Measurements from ENCODE around the gene DDX24.

The DDX24 gene

GRCh38 chr14:94030571-94030970 is 50.4 kb downstream of the DDX24 start:
- Histone ChIP-seq H2AFZ (ENCODE audit: insufficient read depth, low read length, poor library complexity) (no peak overlapping the region), H2BK5ac (ENCODE audit: low read depth, low read length, poor library complexity) (no peak overlapping the region)

DNA sequence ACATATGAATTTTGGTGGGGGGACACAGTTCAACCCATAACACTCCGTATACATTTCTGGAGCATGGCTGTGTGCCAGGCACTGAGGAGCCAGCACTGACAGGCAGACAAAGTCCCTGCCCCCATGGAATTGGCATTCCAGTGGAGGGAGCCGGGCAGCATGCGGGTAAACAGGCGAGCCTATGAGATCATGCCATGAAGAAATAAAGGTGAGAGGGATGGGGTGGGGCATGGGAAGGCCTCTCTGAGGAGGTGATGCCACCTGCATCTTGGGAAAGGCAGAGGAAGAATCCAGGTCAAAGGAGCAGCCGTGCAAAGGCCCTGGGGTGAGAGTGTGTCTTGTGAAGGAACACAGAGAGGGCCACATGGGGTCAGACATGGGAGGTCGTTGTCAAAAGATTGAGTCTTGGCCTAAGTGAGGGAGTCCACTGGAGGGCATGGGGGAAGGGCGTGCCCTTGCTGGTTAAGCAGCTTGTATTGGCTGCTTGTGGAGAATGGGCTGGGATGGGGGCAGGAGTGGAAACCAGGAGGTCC is 51.3 kb downstream of the DDX24 start:
- Histone ChIP-seq H3K9me3 (ENCODE audit: insufficient read depth, low read depth, low read length) (no peaks in the 10 kb centered on the region), H3K14ac (ENCODE audit: low read length) (no peak overlapping the region), H3K4ac (ENCODE audit: low read depth, low read length) (no peak overlapping the region), H3K23ac (ENCODE audit: low read length) (no peak overlapping the region), H3K79me2 (ENCODE audit: control insufficient read depth, insufficient read depth, low read length, poor library complexity) (no peaks in the 10 kb centered on the region), H3K79me1 (ENCODE audit: low read length) (peaks cover 1% of the 10 kb centered on the region), H2AK5ac (ENCODE audit: low read length) (no peak overlapping the region), H3K18ac (ENCODE audit: low read length) (no peak overlapping the region), H4K91ac (ENCODE audit: low read depth, low read length) (no peak overlapping the region), H3K27me3 (ENCODE audit: insufficient read depth, low read length) (no peaks in the 10 kb centered on the region), H3K4me1 (ENCODE audit: control insufficient read depth in 1 of 2, insufficient read depth in 2 of 2, low read length in 2 of 2) (peaks cover 0 to 7% of the 10 kb centered on the region in 2 experiments), H2AFZ (ENCODE audit: insufficient read depth, low read length, poor library complexity) (no peak overlapping the region), H2BK12ac (ENCODE audit: low read length) (no peak overlapping the region), H3K27ac (ENCODE audit: low read depth, low read length) (no peak overlapping the region), H2BK120ac (ENCODE audit: insufficient read depth, low read length, poor library complexity) (no peak overlapping the region), H3K9ac (ENCODE audit: low read length) (no peak overlapping the region), H4K12ac (ENCODE audit: low read depth, low read length) (no peak overlapping the region), H3K36me3 (ENCODE audit: control insufficient read depth in 1 of 2, insufficient read depth in 2 of 2, low read length in 2 of 2) (no peaks in the 10 kb centered on the region), H2BK5ac (ENCODE audit: low read depth, low read length, poor library complexity) (no peak overlapping the region), H3K4me3 (ENCODE audit: low read depth, low read length) (no peak overlapping the region), H4K8ac (ENCODE audit: low read depth, low read length) (no peak overlapping the region), H3K4me2 (ENCODE audit: low read length) (no peak overlapping the region)
- no CpG with 5 or more reads among the region's 7 CpGs for WGBS (ENCODE audit: extremely low coverage, insufficient coverage, insufficient read length)
- DNase-seq, result peak; percentile 84 to 89

More at GRCh38 chr14:94030571-94030970, 50.4 kb downstream of the DDX24 start:
- Histone ChIP-seq H3K9me3 (ENCODE audit: insufficient read depth, low read depth, low read length) (no peaks in the 10 kb centered on the region), H3K4me3 (ENCODE audit: low read depth, low read length) (no peak overlapping the region), H3K14ac (ENCODE audit: low read length) (no peak overlapping the region), H2AK5ac (ENCODE audit: low read length) (no peak overlapping the region), H4K91ac (ENCODE audit: low read depth, low read length) (no peak overlapping the region), H3K23ac (ENCODE audit: low read length) (no peak overlapping the region), H3K4me1 (ENCODE audit: control insufficient read depth in 1 of 2, insufficient read depth in 2 of 2, low read length in 2 of 2) (peaks cover 0 to 7% of the 10 kb centered on the region in 2 experiments), H3K9ac (ENCODE audit: low read length) (no peak overlapping the region), H2BK12ac (ENCODE audit: low read length) (no peak overlapping the region), H3K4me2 (ENCODE audit: low read length) (no peak overlapping the region), H2BK120ac (ENCODE audit: insufficient read depth, low read length, poor library complexity) (no peak overlapping the region), H3K79me2 (ENCODE audit: control insufficient read depth, insufficient read depth, low read length, poor library complexity) (no peaks in the 10 kb centered on the region), H3K36me3 (ENCODE audit: control insufficient read depth in 1 of 2, insufficient read depth in 2 of 2, low read length in 2 of 2) (no peaks in the 10 kb centered on the region), H3K79me1 (ENCODE audit: low read length) (peaks cover 1% of the 10 kb centered on the region), H3K4ac (ENCODE audit: low read depth, low read length) (no peak overlapping the region), H4K12ac (ENCODE audit: low read depth, low read length) (no peak overlapping the region), H4K8ac (ENCODE audit: low read depth, low read length) (no peak overlapping the region), H3K27ac (ENCODE audit: low read depth, low read length) (no peak overlapping the region), H3K18ac (ENCODE audit: low read length) (no peak overlapping the region), H3K27me3 (ENCODE audit: insufficient read depth, low read length) (no peaks in the 10 kb centered on the region)
- DNase-seq, result peak in 1 of 2 donors; percentile 47
- WGBS (ENCODE audit: extremely low coverage, insufficient coverage, insufficient read length), result no CpG with 5 or more reads among the region's 14 CpGs

- Histone ChIP-seq H4K8ac (ENCODE audit: low read depth, low read length) (no peak overlapping the region), H3K79me2 (ENCODE audit: control insufficient read depth, insufficient read depth, low read length, poor library complexity) (no peaks in the 10 kb centered on the region), H2BK120ac (ENCODE audit: insufficient read depth, low read length, poor library complexity) (no peak overlapping the region), H3K23ac (ENCODE audit: low read length) (no peak overlapping the region), H3K27ac (ENCODE audit: low read depth, low read length) (no peak overlapping the region), H3K27me3 (ENCODE audit: insufficient read depth, low read length) (no peaks in the 10 kb centered on the region), H3K36me3 (ENCODE audit: control insufficient read depth in 1 of 2, insufficient read depth in 2 of 2, low read length in 2 of 2) (no peaks in the 10 kb centered on the region), H3K9me3 (ENCODE audit: insufficient read depth, low read depth, low read length) (no peaks in the 10 kb centered on the region), H3K18ac (ENCODE audit: low read length) (no peak overlapping the region), H3K79me1 (ENCODE audit: low read length) (peaks cover 1% of the 10 kb centered on the region), H4K12ac (ENCODE audit: low read depth, low read length) (no peak overlapping the region), H3K4ac (ENCODE audit: low read depth, low read length) (no peak overlapping the region), H3K4me3 (ENCODE audit: low read depth, low read length) (no peak overlapping the region), H2BK5ac (ENCODE audit: low read depth, low read length, poor library complexity) (no peak overlapping the region), H3K14ac (ENCODE audit: low read length) (no peak overlapping the region), H3K9ac (ENCODE audit: low read length) (no peak overlapping the region), H3K4me2 (ENCODE audit: low read length) (no peak overlapping the region), H2AFZ (ENCODE audit: insufficient read depth, low read length, poor library complexity) (no peak overlapping the region), H4K91ac (ENCODE audit: low read depth, low read length) (no peak overlapping the region), H3K4me1 (ENCODE audit: control insufficient read depth in 1 of 2, insufficient read depth in 2 of 2, low read length in 2 of 2) (peaks cover 0 to 7% of the 10 kb centered on the region in 2 experiments), H2BK12ac (ENCODE audit: low read length) (no peak overlapping the region), H2AK5ac (ENCODE audit: low read length) (no peak overlapping the region)
- WGBS (ENCODE audit: extremely low coverage, insufficient coverage, insufficient read length), result no CpG with 5 or more reads among the region's 4 CpGs
- peak in 1 of 2 donors; percentile 25 for DNase-seq
Observed at GRCh38 chr14:94029265-94029664, 51.7 kb downstream of the DDX24 start.

- H2BK5ac ChIP-seq (ENCODE audit: low read depth, low read length, poor library complexity), result no peak overlapping the region
- H2BK12ac ChIP-seq (ENCODE audit: low read length), result no peak overlapping the region
- WGBS (ENCODE audit: extremely low coverage, insufficient coverage, insufficient read length), result no CpG with 5 or more reads among the region's 4 CpGs
- H3K9ac ChIP-seq (ENCODE audit: low read length), result no peak overlapping the region
- H4K12ac ChIP-seq (ENCODE audit: low read depth, low read length), result no peak overlapping the region
- no peak overlapping the region for H3K4me2 ChIP-seq (ENCODE audit: low read length)
- H3K27me3 ChIP-seq (ENCODE audit: insufficient read depth, low read length), result no peaks in the 10 kb centered on the region
- no peak overlapping the region for H4K8ac ChIP-seq (ENCODE audit: low read depth, low read length)
- no peaks in the 10 kb centered on the region for H3K36me3 ChIP-seq (ENCODE audit: control insufficient read depth in 1 of 2, insufficient read depth in 2 of 2, low read length in 2 of 2)
- no peak overlapping the region for H3K14ac ChIP-seq (ENCODE audit: low read length)
- no peak overlapping the region for H4K91ac ChIP-seq (ENCODE audit: low read depth, low read length)
- no peak overlapping the region for H3K18ac ChIP-seq (ENCODE audit: low read length)
- no peaks in the 10 kb centered on the region for H3K9me3 ChIP-seq (ENCODE audit: insufficient read depth, low read depth, low read length)
- H3K4me3 ChIP-seq (ENCODE audit: low read depth, low read length), result no peak overlapping the region
- H3K4me1 ChIP-seq (ENCODE audit: control insufficient read depth in 1 of 2, insufficient read depth in 2 of 2, low read length in 2 of 2), result peaks cover 0 to 7% of the 10 kb centered on the region in 2 experiments
- H2AFZ ChIP-seq (ENCODE audit: insufficient read depth, low read length, poor library complexity), result no peak overlapping the region
- H3K27ac ChIP-seq (ENCODE audit: low read depth, low read length), result no peak overlapping the region
- no peak overlapping the region for H2BK120ac ChIP-seq (ENCODE audit: insufficient read depth, low read length, poor library complexity)
- peaks cover 1% of the 10 kb centered on the region for H3K79me1 ChIP-seq (ENCODE audit: low read length)
- H3K79me2 ChIP-seq (ENCODE audit: control insufficient read depth, insufficient read depth, low read length, poor library complexity), result no peaks in the 10 kb centered on the region
- H3K23ac ChIP-seq (ENCODE audit: low read length), result no peak overlapping the region
- no peak for DNase-seq
- H2AK5ac ChIP-seq (ENCODE audit: low read length), result no peak overlapping the region
- no peak overlapping the region for H3K4ac ChIP-seq (ENCODE audit: low read depth, low read length)
Observed at GRCh38 chr14:94028450-94028826, 52.6 kb downstream of the DDX24 start.
